COLO668 (cell line): Measurements from ENCODE around the gene MLPH.
"Not testable (repeated sequence)": the region's sequence is repeated elsewhere in the genome, so short reads cannot be mapped to it uniquely, and the experiment has no call there.

ENCODE experiments used
- DNase-seq: peaks from one replicate; lab custom pipeline; 2025; ENCODE audit not compliant: unreplicated experiment; lab: John Stamatoyannopoulos, UW

Gene MLPH

GRCh38 chr2:237456200-237456843, 30.7 kb upstream of the MLPH start:
- DNase-seq, result peak; percentile 48

GRCh38 chr2:237457388-237457941, 29.6 kb upstream of the MLPH start:
- DNase-seq, result no peak

GRCh38 chr2:237458519-237458918, 28.5 kb upstream of the MLPH start:
- no peak for DNase-seq

- no peak for DNase-seq
These were observed 27.8 kb upstream of the MLPH start for GRCh38 chr2:237459226-237459625.

- DNase-seq, result no peak
These were observed 27.3 kb upstream of the MLPH start for GRCh38 chr2:237459741-237460174.

- no peak for DNase-seq
These were observed 22.2 kb upstream of the MLPH start for GRCh38 chr2:237464757-237465391.

GRCh38 chr2:237465515-237466148, 21.4 kb upstream of the MLPH start:
- DNase-seq, result no peak

GRCh38 chr2:237466211-237466610, 20.8 kb upstream of the MLPH start:
- DNase-seq, result no peak

GRCh38 chr2:237467447-237468179, 19.4 kb upstream of the MLPH start:
- DNase-seq, result no peak

GRCh38 chr2:237469410-237469809, 17.6 kb upstream of the MLPH start:
- not testable (repeated sequence) for DNase-seq

- DNase-seq, result no peak
These were observed 17.2 kb upstream of the MLPH start for GRCh38 chr2:237469849-237470248.

- no peak for DNase-seq
These were observed 16.1 kb upstream of the MLPH start for GRCh38 chr2:237470914-237471313.

- peak; percentile 66 for DNase-seq
These were observed 15.4 kb upstream of the MLPH start for GRCh38 chr2:237471438-237472186.

GRCh38 chr2:237472187-237472712, 14.8 kb upstream of the MLPH start:
- no peak for DNase-seq

GRCh38 chr2:237472909-237473877, 13.9 kb upstream of the MLPH start:
- no peak for DNase-seq

GRCh38 chr2:237473878-237474441, 13.1 kb upstream of the MLPH start:
- no peak for DNase-seq

- no peak for DNase-seq
These were observed 12.6 kb upstream of the MLPH start for GRCh38 chr2:237474442-237474911.

- peak; percentile 87 for DNase-seq
These were observed 11.9 kb upstream of the MLPH start for GRCh38 chr2:237474931-237475703.
